GM12878 (cell line): Measurements from ENCODE around the gene OR2T35.

Experiments
- BHLHE40 ChIP-seq, 2 experiments: fragments of 450-650 bp in 1 of 2; IDR thresholded peaks; 2 replicates each; pipeline ENCODE4 v1.6.1; 2011 to 2017; ENCODE audit warnings: low read depth in 2 of 2, borderline replicate concordance in 1 of 2, improper control_type of control experiment in 1 of 2, low read length in 1 of 2, mild to moderate bottlenecking in 1 of 2
- CEBPB ChIP-seq, 2 experiments: fragments of 150-350 bp in 1 of 2; IDR thresholded peaks; 2 replicates each; pipeline ENCODE4 v1.6.1; 2012 to 2014; ENCODE audit warnings: low read depth in 2 of 2, low read length in 2 of 2, borderline replicate concordance in 1 of 2, inconsistent platforms in 1 of 2
- EP300 ChIP-seq, 2 experiments: fragments of 150-350 bp in 1 of 2; IDR thresholded peaks; 2 replicates each; pipeline ENCODE4 v1.6.1; 2011 to 2012; ENCODE audit warnings: low read depth in 2 of 2, low read length in 2 of 2, borderline replicate concordance in 1 of 2, improper control_type of control experiment in 1 of 2, inconsistent platforms in 1 of 2; ENCODE audit not compliant: control insufficient read depth in 1 of 2
- GABPA ChIP-seq: IDR thresholded peaks from 2 replicates; pipeline ENCODE4 v1.6.1; 2014; ENCODE audit warnings: antibody characterized with exemption, low read depth, mild to moderate bottlenecking, inconsistent platforms
- KDM1A ChIP-seq: fragments of 200-600 bp; sonication (generic); IDR thresholded peaks from 2 replicates; pipeline ENCODE4 v1.6.1; 2016; ENCODE audit warnings: borderline replicate concordance
- PAX8 ChIP-seq: fragments of 450-650 bp; IDR thresholded peaks from 2 replicates; pipeline ENCODE4 v1.6.1; 2017; ENCODE audit warnings: mild to moderate bottlenecking, moderate library complexity
- POLR2A ChIP-seq: IDR thresholded peaks from 2 replicates; pipeline ENCODE4 v1.6.1; 2011; ENCODE audit warnings: low read depth, mild to moderate bottlenecking, low read length
- REST ChIP-seq: IDR thresholded peaks from 2 replicates; pipeline ENCODE4 v1.6.1; 2012; ENCODE audit warnings: mild to moderate bottlenecking, low read depth, low read length
- SIN3A ChIP-seq: IDR thresholded peaks from 2 replicates; pipeline ENCODE4 v1.6.1; 2012; ENCODE audit warnings: low read depth, low read length, improper control_type of control experiment
- SREBF1 ChIP-seq: IDR thresholded peaks from 2 replicates; pipeline ENCODE4 v1.6.1; 2012; ENCODE audit warnings: mild to moderate bottlenecking, low read length
- SREBF2 ChIP-seq: IDR thresholded peaks from 2 replicates; pipeline ENCODE4 v1.6.1; 2012; ENCODE audit warnings: mild to moderate bottlenecking, low read length
- TCF12 ChIP-seq: IDR thresholded peaks from 2 replicates; pipeline ENCODE4 v1.6.1; 2011; ENCODE audit warnings: low read depth, mild to moderate bottlenecking, low read length
- ZBTB4 ChIP-seq: fragments of 450-650 bp; formaldehyde crosslinking; IDR thresholded peaks from 2 replicates; pipeline ENCODE4 v1.4.0; 2022; ENCODE audit warnings: mild to moderate bottlenecking, moderate library complexity
- TF ChIP-seq, protein P1 (sequence below), 3 experiments: IDR thresholded peaks in 2 of 3; conservative IDR thresholded peaks in 1 of 3; 2 replicates each; pipeline ENCODE4 v1.5.1; 2011; ENCODE audit warnings: low read depth in 3 of 3, low read length in 3 of 3, mild to moderate bottlenecking in 3 of 3, control low read depth in 2 of 3, moderate library complexity in 2 of 3, inconsistent platforms in 1 of 3, mixed read lengths in 1 of 3; ENCODE audit not compliant: control insufficient read depth in 2 of 3, insufficient read depth in 1 of 3; ENCODE audit errors: extremely low read depth in 1 of 3

- TF ChIP-seq TCF12 (no peak), SREBF1 (no peak), SREBF2 (no peak), SIN3A (no peak), BHLHE40 (IDR thresholded peaks at IDR 0.05; ENCODE audit: borderline replicate concordance in 1 of 2, low read depth in 2 of 2, low read length in 1 of 2) (no peak), EP300 (IDR thresholded peaks at IDR 0.05; ENCODE audit: borderline replicate concordance in 1 of 2, control insufficient read depth in 1 of 2, low read depth in 2 of 2, low read length in 2 of 2) (no peak), PAX8 (no peak), GABPA (no peak), POLR2A (no peak), KDM1A (no peak), ZBTB4 (CRISPR knock-in tag) (no peak), CEBPB (IDR thresholded peaks at IDR 0.05; ENCODE audit: borderline replicate concordance in 1 of 2, low read depth in 2 of 2, low read length in 2 of 2) (no peak), REST (no peak)
- TF ChIP-seq, protein P1, sequence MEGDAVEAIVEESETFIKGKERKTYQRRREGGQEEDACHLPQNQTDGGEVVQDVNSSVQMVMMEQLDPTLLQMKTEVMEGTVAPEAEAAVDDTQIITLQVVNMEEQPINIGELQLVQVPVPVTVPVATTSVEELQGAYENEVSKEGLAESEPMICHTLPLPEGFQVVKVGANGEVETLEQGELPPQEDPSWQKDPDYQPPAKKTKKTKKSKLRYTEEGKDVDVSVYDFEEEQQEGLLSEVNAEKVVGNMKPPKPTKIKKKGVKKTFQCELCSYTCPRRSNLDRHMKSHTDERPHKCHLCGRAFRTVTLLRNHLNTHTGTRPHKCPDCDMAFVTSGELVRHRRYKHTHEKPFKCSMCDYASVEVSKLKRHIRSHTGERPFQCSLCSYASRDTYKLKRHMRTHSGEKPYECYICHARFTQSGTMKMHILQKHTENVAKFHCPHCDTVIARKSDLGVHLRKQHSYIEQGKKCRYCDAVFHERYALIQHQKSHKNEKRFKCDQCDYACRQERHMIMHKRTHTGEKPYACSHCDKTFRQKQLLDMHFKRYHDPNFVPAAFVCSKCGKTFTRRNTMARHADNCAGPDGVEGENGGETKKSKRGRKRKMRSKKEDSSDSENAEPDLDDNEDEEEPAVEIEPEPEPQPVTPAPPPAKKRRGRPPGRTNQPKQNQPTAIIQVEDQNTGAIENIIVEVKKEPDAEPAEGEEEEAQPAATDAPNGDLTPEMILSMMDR (IDR thresholded peaks at IDR 0.05 in 2 of 3, conservative IDR thresholded peaks at IDR 0.05 in 1 of 3; ENCODE audit: control insufficient read depth in 2 of 3, extremely low read depth in 1 of 3, insufficient read depth in 1 of 3, low read depth in 3 of 3, low read length in 3 of 3), result no peak
Measured at GRCh38 chr1:248613742-248614141, 31.3 kb downstream of the OR2T35 start.
